ENCODE data around the gene CEP192. TPM values are rescaled to one million over a fixed set of nuclear protein-coding genes. Genes with fewer than 3 reads are reported as not detected.

The CEP192 gene
- total and polyA plus RNA-seq, 2 of the 4 experiments (the other 2 are of a cell fraction) = 17.2 to 29.0 TPM

DNA sequence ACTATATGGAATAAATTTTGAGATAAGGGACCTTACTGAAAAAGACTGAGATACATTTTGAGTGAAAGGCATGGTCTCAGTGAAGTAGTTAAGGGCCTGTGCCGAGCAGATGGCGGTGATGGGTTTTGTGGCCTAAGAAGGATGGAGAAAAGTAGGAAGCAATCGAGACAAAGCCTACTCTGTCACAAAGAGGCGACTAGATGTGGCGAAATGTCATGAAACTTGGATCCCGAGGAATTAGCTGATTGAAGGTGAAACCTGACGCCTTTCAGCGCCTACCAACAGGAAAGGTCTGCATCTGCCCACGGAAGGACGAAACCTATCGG lies 558 bp upstream of the CEP192 start:
- 7% methylated on average over 6 of the region's 11 CpGs; no CpG with 5 or more reads in 1 of the 2 experiments for WGBS, 2 experiments (ENCODE audit: extremely low coverage in 2 of 2, insufficient read length in 1 of 2)
- DNase-seq (no peak), ATAC-seq (ENCODE audit: low read depth) (peak; percentile 0)
- H3K9me1 ChIP-seq (ENCODE audit: insufficient read depth, low read length) = peaks cover 16% of the 10 kb centered on the region
- H4K91ac ChIP-seq (ENCODE audit: insufficient read depth, low read depth, low read length) = peak overlapping the region; percentile 73
- peak overlapping the region; percentile 90 for H3K4ac ChIP-seq (ENCODE audit: low read depth, low read length)
- peak overlapping the region; percentile 52 for H3K56ac ChIP-seq (ENCODE audit: extremely low read depth, insufficient read depth, low read length)
- peak overlapping the region; percentile 69 for H3K9ac ChIP-seq (ENCODE audit: low read depth, low read length)
- peak overlapping the region; percentile 86 for H3K4me2 ChIP-seq (ENCODE audit: low read depth, low read length)
- no peak overlapping the region for H2BK15ac ChIP-seq (ENCODE audit: low read depth, low read length)
- no peaks in the 10 kb centered on the region for H3K36me3 ChIP-seq (ENCODE audit: control insufficient read depth, insufficient read depth, low read length)
- peak overlapping the region; percentile 29 for H2AK9ac ChIP-seq (replicated peaks; ENCODE audit: low read depth, low read length, poor library complexity)
- no peak overlapping the region for H2BK20ac ChIP-seq (ENCODE audit: low read depth, low read length)
- H3K14ac ChIP-seq (replicated peaks; ENCODE audit: low read depth, low read length) = peak overlapping the region; percentile 77
- peak overlapping the region; percentile 18 for H4K5ac ChIP-seq (ENCODE audit: low read depth, low read length)
- peak overlapping the region; percentile 72 for H3K4me3 ChIP-seq (ENCODE audit: insufficient read depth, low read depth, low read length)
- peak overlapping the region; percentile 49 for H2BK5ac ChIP-seq (ENCODE audit: low read depth, low read length, poor library complexity, severe bottlenecking)
- peak overlapping the region; percentile 88 for H3K23ac ChIP-seq (ENCODE audit: low read depth, low read length)
- H2AK5ac ChIP-seq (ENCODE audit: low read depth, low read length) = peak overlapping the region; percentile 68
- peaks cover 14 to 29% of the 10 kb centered on the region in 2 experiments; a peak in 3 of 4 replicates for H3K79me1 ChIP-seq (ENCODE audit: low read depth in 1 of 2, low read length in 2 of 2)
- H3K18ac ChIP-seq (ENCODE audit: low read depth, low read length) = no peak overlapping the region
- in situ Hi-C loops (cut with MboI; ENCODE audit: low sequenced_read_pairs) = loop anchor here (25.0 kb wide), 1 partner anchor 747 kb away; the partner anchor contains the start of genes FAM210A and RNMT
- H3K27me3 ChIP-seq (ENCODE audit: control insufficient read depth, insufficient read depth, low read length) = no peaks in the 10 kb centered on the region
- H3K27ac ChIP-seq (ENCODE audit: insufficient read depth, low read length) = peak overlapping the region; percentile 74
- H3K4me1 ChIP-seq (ENCODE audit: control insufficient read depth, insufficient read depth, low read length) = peaks cover 8% of the 10 kb centered on the region
- BruUV-seq (replicated peaks) = no TSS peak
- H4K20me1 ChIP-seq (ENCODE audit: insufficient read depth, low read length) = peaks cover 18% of the 10 kb centered on the region; the same call in 1 of the 2 replicates
- H3K9me3 ChIP-seq (ENCODE audit: control insufficient read depth, insufficient read depth, low read length) = no peaks in the 10 kb centered on the region
- ChIA-PET POLR2A (ENCODE audit: unreplicated experiment) (no interaction called here), CTCF (no interaction called here)
- H2BK120ac ChIP-seq (ENCODE audit: low read depth, low read length) = no peak overlapping the region; the same call in 1 of the 2 replicates
- dilution Hi-C loops (cut with HindIII; ENCODE audit: low sequenced_read_pairs, unreplicated experiment) = no loop called here
- intact Hi-C loops (cut with micrococcal nuclease) = no loop called here
- TF ChIP-seq, protein P1, sequence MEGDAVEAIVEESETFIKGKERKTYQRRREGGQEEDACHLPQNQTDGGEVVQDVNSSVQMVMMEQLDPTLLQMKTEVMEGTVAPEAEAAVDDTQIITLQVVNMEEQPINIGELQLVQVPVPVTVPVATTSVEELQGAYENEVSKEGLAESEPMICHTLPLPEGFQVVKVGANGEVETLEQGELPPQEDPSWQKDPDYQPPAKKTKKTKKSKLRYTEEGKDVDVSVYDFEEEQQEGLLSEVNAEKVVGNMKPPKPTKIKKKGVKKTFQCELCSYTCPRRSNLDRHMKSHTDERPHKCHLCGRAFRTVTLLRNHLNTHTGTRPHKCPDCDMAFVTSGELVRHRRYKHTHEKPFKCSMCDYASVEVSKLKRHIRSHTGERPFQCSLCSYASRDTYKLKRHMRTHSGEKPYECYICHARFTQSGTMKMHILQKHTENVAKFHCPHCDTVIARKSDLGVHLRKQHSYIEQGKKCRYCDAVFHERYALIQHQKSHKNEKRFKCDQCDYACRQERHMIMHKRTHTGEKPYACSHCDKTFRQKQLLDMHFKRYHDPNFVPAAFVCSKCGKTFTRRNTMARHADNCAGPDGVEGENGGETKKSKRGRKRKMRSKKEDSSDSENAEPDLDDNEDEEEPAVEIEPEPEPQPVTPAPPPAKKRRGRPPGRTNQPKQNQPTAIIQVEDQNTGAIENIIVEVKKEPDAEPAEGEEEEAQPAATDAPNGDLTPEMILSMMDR (conservative IDR thresholded peaks at IDR 0.05; ENCODE audit: low read depth, low read length) = no peak
- 0 out of 2 replicates have a peak, but pooled peaks have one; percentile 22 for TF ChIP-seq CEBPB (IDR thresholded peaks at IDR 0.05; ENCODE audit: low read depth, low read length)
- H2AFZ ChIP-seq (replicated peaks; ENCODE audit: low read length, poor library complexity) = peak overlapping the region; percentile 99
- H4K8ac ChIP-seq (ENCODE audit: low read depth in 2 of 2, low read length in 2 of 2) = peak overlapping the region; percentile 63 to 96

Data from IMR-90 (cell line).